GM21717 (cell line): ENCODE data around the gene BPIFB1.

ENCODE experiments used
- ATAC-seq: cut with Tn5 transposase; IDR thresholded peaks from one replicate; pipeline ENCODE4 v1.9.1; 2021; ENCODE audit warnings: mild to moderate bottlenecking, moderate library complexity; ENCODE audit not compliant: unreplicated experiment

BPIFB1 gene

GRCh38 chr20:33272155-33272873 lies 10.7 kb upstream of the BPIFB1 start:
- ATAC-seq = no peak

- ATAC-seq = no peak
Observed at GRCh38 chr20:33273117-33273851, 9.7 kb upstream of the BPIFB1 start.

GRCh38 chr20:33275215-33275614 lies 7.8 kb upstream of the BPIFB1 start:
- ATAC-seq = no peak

DNA sequence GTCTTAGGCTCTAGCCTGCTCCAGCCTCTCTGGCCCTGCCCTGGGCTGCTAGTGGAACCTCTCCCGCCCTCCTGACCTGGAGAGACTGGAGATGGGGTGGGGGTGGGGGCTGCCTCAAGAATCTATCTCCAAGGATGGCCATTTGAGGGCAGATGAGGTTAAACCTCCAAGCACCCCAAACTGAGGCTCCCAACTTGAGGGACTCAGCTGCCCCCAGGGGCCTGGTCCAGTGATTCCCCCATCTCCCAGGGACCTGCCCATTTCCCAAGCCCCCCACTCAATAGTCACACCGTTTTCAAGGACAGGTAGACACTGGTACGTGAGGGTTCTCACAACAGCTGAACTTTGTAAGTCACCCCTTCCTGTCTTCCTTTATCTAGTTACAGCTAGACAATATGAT lies 7.1 kb upstream of the BPIFB1 start:
- no peak for ATAC-seq

DNA sequence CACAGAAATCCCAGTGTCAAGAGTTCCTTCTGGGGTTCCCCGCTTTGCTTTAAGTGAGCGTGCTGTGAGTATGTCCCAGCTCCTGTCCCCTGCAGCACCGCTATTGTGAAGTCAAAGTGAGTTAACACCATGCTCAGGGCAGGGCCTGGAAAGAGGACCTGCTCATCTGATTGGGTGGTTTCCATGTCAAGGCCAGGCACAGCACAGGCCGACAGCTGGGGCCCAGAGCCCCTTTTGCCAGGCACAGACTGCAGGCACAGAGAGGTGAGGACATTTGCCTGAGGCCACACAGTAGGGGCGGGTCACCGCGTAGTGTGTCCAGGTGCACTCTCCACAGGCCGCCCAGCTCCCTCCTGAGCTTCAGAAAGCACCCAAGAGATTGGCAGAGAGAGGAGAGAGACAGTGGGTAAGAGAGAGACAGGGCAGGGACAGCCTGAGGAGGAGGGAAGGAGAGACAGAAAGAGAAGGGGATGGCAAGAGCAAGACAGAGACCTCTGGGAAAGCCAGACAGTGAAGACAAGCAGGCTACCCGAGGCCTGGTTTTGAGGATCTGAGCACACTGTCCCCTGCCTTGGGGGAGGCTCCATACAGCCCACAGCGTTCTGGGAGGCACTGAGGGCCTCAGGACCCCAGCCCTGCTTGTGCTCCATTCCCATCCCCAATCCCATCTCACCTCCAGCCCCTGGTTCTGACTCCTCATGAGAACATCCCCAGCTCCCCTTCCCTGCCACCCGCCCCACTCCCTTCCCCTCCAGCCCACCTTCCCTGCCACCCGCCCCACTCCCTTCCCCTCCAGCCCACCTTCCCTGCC lies 6.5 kb upstream of the BPIFB1 start:
- no peak for ATAC-seq

DNA sequence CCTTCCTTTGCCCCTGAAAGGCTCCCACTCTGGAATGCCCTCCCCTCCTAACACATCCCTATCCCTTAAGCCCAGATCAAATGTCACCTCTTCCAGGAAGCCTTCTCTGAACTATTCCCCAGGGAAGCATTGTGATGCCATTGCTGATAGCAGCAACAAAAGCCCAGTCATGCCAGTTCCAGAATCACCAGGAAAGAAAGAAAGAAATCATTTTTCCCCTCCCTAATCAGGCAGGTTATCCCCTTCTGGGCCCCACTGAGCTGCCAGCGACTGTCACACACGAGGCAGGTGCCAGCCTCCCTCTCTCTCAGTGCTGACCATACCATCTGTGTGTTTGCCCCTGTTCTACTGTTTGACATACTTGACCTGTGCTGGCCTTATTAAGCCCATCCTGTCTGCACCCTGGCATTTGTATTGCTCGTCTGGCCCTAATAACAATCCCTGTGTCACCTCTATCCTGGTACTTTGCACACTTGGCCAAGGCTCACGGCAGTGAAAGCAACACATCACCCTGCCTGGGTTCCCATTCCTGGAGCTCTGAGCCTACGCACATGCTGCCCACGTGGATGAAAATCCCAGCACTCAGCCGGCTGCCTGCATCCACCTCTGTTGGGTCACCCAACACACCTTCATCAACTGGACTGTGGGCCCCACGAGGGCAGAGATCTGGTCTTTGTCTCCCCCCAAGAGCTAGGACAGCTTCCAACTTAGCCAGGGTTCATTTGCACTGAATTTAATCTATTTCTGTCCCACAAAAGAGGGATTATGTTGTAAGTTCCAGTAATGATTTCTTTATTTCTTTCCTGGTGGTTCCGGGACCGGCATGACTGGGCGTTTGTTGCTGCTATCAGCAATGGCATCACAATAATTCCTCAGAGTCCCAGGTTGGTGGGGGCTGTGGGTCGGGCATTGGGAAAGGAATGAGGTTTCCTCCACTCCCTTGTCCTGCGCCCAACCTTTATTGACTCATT lies 5.3 kb upstream of the BPIFB1 start:
- ATAC-seq = no peak

GRCh38 chr20:33278700-33279099 lies 4.3 kb upstream of the BPIFB1 start:
- ATAC-seq = no peak

GRCh38 chr20:33279261-33279910 lies 3.6 kb upstream of the BPIFB1 start:
- no peak for ATAC-seq

- ATAC-seq = no peak
Observed at GRCh38 chr20:33280000-33280680, 2.9 kb upstream of the BPIFB1 start.

- no peak for ATAC-seq
Observed at GRCh38 chr20:33280775-33281174, 2.2 kb upstream of the BPIFB1 start.

DNA sequence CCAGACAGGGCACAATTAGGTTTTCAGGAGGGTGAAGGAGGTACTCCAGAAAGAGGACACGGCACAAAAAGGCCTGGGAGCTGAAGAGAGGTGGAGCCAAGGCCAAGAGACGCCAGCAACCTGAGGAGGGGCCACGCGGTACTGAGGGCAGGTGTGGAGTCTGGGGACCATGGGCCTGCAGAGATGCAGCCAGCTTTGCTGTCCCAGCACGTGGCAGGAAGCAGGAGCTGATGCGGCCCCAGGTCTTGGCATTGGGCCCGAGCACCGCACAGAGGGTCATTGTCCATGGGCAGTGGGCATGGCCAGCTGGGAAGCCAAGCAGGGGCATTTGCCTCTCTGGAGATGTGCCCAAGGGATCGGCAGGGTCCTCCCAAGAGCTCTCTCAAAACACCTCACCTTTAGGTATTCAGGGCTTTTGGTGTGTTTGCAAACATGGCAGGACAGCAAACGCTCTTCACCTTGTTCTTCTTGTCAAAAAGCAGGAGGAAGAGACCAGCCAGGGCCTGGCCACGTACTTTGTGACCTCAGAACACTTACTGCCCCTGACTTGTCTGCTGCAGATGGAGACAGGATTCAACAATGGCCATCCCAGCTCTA lies 1.4 kb upstream of the BPIFB1 start:
- no peak for ATAC-seq

- ATAC-seq = no peak
Observed at GRCh38 chr20:33282196-33282934, 649 bp upstream of the BPIFB1 start.

DNA sequence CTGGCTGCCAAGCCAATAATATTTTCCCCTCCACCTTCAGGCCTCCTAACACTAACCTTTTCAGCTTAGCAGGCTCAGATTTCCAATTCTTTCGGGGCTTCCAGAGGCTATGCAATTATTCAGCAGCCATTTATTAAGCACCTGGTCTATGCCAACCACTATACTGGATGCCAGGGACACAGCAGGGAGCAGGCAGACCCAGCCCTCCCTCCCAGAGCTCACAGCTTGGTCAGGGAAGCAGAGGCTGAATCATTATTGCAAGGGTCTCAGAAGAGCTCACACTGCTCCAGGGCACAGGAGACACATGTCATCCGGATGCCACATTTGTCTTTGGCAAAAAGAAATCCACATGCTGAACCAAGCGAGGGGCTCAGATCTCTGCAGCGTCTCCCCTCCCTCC lies 1.3 kb downstream of the BPIFB1 start:
- ATAC-seq = no peak

- no peak for ATAC-seq
Observed at GRCh38 chr20:33284937-33285336, 1.9 kb downstream of the BPIFB1 start.

DNA sequence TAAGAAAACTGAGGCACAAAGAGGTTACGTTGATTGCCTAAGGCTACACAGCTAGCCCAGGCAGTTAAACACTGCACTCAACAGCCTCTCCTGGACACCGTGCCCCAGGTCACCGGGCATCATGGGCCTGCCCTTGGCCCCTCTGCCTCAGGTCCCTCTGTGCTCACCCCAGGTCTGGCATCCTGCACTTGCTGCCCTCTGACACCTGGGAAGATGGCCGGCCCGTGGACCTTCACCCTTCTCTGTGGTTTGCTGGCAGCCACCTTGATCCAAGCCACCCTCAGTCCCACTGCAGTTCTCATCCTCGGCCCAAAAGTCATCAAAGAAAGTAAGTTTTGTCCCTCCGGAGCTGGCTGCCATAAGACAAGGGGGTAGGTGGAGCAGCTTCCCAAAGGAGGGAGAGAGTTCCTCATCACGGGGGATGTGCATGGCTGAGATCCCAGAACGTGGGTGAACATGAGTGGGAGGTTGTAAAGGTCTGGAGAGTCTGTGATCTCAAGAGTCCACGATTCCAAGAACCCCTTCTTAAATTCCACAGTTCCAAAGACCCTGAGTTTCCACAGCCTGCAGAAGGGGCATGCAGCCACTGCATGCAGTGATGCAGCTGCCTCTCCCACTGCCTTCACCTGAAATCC lies 3.0 kb downstream of the BPIFB1 start:
- no peak for ATAC-seq

- ATAC-seq = no peak
Observed at GRCh38 chr20:33287884-33288283, 4.9 kb downstream of the BPIFB1 start.

DNA sequence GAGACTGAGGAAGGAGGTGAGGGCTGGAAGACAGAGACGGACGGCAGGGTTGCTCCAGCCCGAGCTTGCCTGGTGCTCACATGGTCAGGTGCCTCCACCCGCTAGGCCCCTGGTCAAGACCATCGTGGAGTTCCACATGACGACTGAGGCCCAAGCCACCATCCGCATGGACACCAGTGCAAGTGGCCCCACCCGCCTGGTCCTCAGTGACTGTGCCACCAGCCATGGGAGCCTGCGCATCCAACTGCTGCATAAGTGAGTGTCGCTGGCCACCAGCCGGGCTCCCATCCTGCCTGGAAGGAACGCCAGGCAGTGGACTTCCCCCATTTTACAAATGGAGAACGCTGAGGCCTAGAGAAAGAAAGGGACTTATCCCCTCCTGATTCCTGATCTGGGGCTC lies 7.8 kb downstream of the BPIFB1 start:
- no peak for ATAC-seq

DNA sequence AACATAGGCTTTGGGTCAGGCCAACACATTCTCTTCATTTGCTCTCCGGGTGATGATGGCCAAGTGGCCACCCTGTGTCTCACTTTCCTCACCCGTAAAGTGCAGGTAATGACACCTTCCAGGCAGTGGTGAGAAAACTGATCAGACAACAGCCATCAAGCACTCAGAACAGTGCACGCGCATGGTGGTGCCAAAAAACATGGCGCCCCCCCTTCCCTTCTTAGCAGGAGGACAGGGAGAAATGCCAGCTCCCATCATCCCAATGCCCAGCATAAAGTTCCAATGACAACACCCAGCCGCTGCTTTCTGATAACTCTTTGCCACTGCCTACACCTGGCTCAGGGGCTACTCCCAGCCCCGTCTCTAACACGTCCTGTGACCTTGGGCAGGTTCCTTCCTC lies 8.4 kb downstream of the BPIFB1 start:
- ATAC-seq = no peak
